ENCODE results near the gene GNG7. TPM values are rescaled to one million over a fixed set of nuclear protein-coding genes. Genes with fewer than 3 reads are reported as not detected.
"Not testable (repeated sequence)": the region's sequence is repeated elsewhere in the genome, so short reads cannot be mapped to it uniquely, and the experiment has no call there.

Gene GNG7
- total RNA-seq, 1 experiment from 2014 or later: not detected

- DNase-seq (ENCODE audit: low read depth): peak; percentile 98
These were observed 161.6 kb downstream of the GNG7 start for GRCh38 chr19:2540646-2541454.

- no peak for DNase-seq (ENCODE audit: low read depth)
These were observed 162.2 kb downstream of the GNG7 start for GRCh38 chr19:2540251-2540645.

GRCh38 chr19:2538096-2538757, 164.3 kb downstream of the GNG7 start:
- DNase-seq (ENCODE audit: low read depth): no peak

GRCh38 chr19:2537584-2537983, 164.9 kb downstream of the GNG7 start:
- not testable (repeated sequence) for DNase-seq (ENCODE audit: low read depth)

GRCh38 chr19:2536461-2536860, 166.0 kb downstream of the GNG7 start:
- DNase-seq (ENCODE audit: low read depth): no peak

- DNase-seq (ENCODE audit: low read depth): no peak
These were observed 168.0 kb downstream of the GNG7 start for GRCh38 chr19:2534423-2535013.

GRCh38 chr19:2533686-2534422, 168.6 kb downstream of the GNG7 start:
- DNase-seq (ENCODE audit: low read depth): no peak

- DNase-seq (ENCODE audit: low read depth): no peak
These were observed 169.4 kb downstream of the GNG7 start for GRCh38 chr19:2533072-2533425.

- DNase-seq (ENCODE audit: low read depth): peak; percentile 75
These were observed 170.0 kb downstream of the GNG7 start for GRCh38 chr19:2532252-2533071.

- DNase-seq (ENCODE audit: low read depth): not testable (repeated sequence)
These were observed 172.6 kb downstream of the GNG7 start for GRCh38 chr19:2529942-2530341.

GRCh38 chr19:2529473-2529918, 173.0 kb downstream of the GNG7 start:
- peak; percentile 97 for DNase-seq (ENCODE audit: low read depth)

GRCh38 chr19:2528675-2529101, 173.8 kb downstream of the GNG7 start:
- no peak for DNase-seq (ENCODE audit: low read depth)

GRCh38 chr19:2527686-2528085, 174.8 kb downstream of the GNG7 start:
- DNase-seq (ENCODE audit: low read depth): no peak

- DNase-seq (ENCODE audit: low read depth): no peak
These were observed 175.3 kb downstream of the GNG7 start for GRCh38 chr19:2527171-2527570.

- DNase-seq (ENCODE audit: low read depth): peak; percentile 85
These were observed 177.4 kb downstream of the GNG7 start for GRCh38 chr19:2524840-2525723.

- DNase-seq (ENCODE audit: low read depth): no peak
These were observed 178.1 kb downstream of the GNG7 start for GRCh38 chr19:2524361-2524839.

- DNase-seq (ENCODE audit: low read depth): peak; percentile 68
These were observed 178.7 kb downstream of the GNG7 start for GRCh38 chr19:2523630-2524311.

- no peak for DNase-seq (ENCODE audit: low read depth)
These were observed 183.0 kb downstream of the GNG7 start for GRCh38 chr19:2519482-2519881.

GRCh38 chr19:2518856-2519255, 183.6 kb downstream of the GNG7 start:
- not testable (repeated sequence) for DNase-seq (ENCODE audit: low read depth)
